Hepatocyte (in vitro differentiated cells): Measurements from ENCODE around the gene FBXO27.

Source experiments
- EZH2phosphoT487 ChIP-seq: fragments of 200-600 bp; sonication (generic); IDR thresholded peaks from one replicate; pipeline ENCODE4 v1.6.1; 2018; ENCODE audit warnings: antibody characterized with exemption, mild to moderate bottlenecking, low read depth, moderate library complexity; ENCODE audit not compliant: unreplicated experiment, severe bottlenecking
- TF ChIP-seq, protein P1 (sequence below): fragments of 200-600 bp; sonication (generic); IDR thresholded peaks from 2 replicates; pipeline ENCODE4 v1.5.1; 2016; ENCODE audit warnings: antibody characterized with exemption, mild to moderate bottlenecking; ENCODE audit not compliant: poor library complexity

DNA sequence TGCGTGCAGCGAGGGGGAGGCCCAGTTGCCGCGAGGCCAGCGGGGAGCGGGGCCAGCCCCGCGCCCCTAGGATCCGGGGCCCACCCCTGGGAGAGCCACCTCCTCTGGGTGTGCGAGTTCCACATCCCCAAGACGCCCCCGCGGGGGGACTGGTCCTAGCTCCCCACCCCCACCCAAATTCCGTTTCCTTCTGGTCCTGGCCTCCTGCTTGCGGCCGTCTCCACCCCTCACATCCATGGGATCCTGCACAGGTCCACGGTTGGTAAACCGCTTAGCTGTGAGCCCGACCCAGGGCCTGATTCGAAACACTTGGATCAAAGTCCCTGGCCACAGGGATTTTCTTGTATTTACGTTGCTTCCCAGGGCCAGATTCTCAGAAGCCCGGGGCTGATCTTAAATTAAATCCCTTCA, 56.5 kb downstream of the FBXO27 start:
- TF ChIP-seq, protein P1, sequence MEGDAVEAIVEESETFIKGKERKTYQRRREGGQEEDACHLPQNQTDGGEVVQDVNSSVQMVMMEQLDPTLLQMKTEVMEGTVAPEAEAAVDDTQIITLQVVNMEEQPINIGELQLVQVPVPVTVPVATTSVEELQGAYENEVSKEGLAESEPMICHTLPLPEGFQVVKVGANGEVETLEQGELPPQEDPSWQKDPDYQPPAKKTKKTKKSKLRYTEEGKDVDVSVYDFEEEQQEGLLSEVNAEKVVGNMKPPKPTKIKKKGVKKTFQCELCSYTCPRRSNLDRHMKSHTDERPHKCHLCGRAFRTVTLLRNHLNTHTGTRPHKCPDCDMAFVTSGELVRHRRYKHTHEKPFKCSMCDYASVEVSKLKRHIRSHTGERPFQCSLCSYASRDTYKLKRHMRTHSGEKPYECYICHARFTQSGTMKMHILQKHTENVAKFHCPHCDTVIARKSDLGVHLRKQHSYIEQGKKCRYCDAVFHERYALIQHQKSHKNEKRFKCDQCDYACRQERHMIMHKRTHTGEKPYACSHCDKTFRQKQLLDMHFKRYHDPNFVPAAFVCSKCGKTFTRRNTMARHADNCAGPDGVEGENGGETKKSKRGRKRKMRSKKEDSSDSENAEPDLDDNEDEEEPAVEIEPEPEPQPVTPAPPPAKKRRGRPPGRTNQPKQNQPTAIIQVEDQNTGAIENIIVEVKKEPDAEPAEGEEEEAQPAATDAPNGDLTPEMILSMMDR: no peak
- TF ChIP-seq EZH2phosphoT487: no peak
